Astrocyte of the hippocampus (primary cell): ENCODE results near the gene SPIB.
"Not testable (repeated sequence)": the region's sequence is repeated elsewhere in the genome, so short reads cannot be mapped to it uniquely, and the experiment has no call there.

ENCODE experiments used
- DNase-seq: peaks from one replicate; pipeline ENCODE4 v3.0.0; 2011; ENCODE audit warnings: low read depth, low spot score

Gene SPIB

DNA sequence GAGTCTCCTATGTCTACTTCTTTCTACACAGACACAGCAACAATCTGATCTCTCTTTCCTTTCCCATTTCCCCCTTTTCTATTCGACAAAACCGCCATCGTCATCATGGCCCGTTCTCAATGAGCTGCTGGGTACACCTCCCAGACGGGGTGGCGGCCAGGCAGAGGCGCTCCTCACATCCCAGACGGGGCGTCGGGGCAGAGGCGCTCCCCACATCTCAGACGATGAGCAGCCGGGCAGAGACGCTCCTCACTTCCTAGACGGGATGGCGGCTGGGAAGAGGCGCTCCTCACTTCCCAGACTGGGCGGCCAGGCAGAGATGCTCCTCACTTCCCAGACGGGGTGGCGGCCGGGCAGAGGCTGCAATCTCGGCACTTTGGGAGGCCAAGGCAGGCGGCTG, 27.8 kb upstream of the SPIB start:
- DNase-seq = not testable (repeated sequence)

DNA sequence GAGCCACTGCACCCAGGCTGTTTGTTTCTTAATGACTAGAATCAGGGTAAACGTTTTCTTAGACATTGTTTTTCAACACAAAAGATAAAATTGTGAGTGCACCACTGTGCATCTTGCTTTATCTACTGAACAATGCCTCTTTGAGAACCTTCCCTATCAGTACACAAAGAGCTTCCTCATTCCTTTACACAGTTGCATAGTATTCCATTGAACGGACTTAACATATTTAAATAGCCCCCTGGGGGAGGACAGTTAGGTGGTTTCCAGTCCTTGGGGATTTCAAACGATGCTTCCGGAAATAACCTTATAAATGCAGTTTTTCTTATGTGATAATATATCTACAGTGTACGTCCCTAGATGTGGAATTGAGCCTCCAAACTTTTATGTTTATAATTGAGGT, 26.0 kb upstream of the SPIB start:
- DNase-seq = no peak

DNA sequence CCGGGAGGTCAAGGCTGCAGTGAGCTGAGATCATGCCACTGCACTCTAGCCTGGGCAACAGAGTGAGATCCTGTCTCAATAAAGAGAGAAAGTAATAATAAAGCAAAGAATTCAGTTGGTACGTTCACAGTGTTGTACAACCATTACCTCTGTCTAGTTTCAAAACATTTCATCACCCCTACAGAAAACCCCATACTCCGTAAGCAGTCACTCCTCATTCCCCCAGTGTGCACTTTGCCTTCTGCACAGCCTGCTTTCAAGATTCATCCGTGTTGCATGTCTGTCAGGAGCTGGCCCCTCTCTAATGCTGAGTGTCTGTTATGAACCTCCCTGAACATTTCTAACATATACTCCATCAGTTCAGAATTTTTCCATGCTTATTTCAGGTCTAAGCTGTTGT, 25.1 kb upstream of the SPIB start:
- no peak for DNase-seq

DNA sequence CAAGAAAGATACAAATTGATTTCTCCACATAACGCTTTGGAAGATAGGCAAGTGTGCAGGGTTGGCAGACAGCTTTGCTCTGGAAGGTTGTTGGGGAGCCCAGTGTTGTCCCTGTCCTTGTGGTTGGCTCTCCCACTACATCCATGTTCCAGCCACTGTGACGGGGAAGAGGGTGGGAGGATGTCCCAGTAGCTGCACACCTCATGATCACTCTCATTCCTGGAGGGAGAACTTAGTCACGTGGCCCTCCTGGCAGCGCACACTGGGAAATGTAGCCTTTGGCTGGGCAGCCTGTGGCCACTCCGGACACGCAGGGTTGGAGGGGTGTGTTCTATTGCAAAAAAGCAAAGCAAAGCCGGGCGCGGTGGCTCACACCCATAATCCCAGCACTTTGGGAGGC, 24.7 kb upstream of the SPIB start:
- DNase-seq = no peak

DNA sequence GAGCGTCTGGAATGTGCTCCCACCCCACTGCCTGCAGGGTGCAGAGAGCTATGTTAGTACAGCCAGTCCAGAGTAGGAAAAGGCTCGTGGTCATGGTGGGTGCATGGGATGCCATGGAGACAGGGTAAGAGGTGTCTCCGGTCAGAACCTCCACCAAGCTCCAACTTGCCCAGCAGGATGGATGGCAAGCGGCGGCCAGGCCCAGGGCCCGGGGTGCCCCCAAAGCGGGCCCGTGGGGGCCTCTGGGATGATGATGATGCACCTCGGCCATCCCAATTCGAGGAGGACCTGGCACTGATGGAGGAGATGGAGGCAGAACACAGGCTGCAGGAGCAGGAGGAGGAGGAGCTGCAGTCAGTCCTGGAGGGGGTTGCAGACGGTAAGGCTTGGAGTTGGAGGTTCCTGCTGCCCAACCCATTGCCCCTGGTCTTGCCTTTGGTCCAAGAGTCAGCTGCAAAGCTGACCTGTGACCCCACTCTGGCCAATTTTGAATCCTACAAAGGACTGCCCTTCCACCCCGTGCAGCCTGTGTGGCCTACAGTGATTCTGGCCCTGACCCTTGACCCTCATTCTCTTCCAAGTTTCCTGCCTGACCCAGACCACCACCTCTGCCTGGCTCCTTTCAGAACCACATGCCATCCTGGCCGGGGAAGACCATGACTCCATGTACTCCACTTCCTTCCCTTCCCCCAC, 19.9 kb upstream of the SPIB start:
- no peak for DNase-seq

DNA sequence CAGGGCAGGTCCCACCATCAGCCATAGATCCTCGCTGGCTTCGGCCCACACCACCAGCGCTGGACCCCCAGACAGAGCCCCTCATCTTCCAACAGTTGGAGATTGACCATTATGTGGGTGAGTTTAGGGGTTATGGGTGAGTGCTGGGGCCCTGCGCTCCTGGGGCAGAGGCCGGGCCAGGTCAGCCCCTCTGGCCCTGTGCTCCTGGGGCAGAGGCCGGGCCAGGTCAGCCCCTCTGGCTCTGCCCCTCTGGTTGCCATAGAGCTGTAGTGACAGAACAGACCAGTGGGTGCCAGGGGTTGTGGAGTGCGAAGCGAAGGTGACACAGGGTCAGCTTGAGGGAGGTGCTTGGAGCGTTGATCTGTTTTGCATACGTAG, 19.4 kb upstream of the SPIB start:
- no peak for DNase-seq

DNA sequence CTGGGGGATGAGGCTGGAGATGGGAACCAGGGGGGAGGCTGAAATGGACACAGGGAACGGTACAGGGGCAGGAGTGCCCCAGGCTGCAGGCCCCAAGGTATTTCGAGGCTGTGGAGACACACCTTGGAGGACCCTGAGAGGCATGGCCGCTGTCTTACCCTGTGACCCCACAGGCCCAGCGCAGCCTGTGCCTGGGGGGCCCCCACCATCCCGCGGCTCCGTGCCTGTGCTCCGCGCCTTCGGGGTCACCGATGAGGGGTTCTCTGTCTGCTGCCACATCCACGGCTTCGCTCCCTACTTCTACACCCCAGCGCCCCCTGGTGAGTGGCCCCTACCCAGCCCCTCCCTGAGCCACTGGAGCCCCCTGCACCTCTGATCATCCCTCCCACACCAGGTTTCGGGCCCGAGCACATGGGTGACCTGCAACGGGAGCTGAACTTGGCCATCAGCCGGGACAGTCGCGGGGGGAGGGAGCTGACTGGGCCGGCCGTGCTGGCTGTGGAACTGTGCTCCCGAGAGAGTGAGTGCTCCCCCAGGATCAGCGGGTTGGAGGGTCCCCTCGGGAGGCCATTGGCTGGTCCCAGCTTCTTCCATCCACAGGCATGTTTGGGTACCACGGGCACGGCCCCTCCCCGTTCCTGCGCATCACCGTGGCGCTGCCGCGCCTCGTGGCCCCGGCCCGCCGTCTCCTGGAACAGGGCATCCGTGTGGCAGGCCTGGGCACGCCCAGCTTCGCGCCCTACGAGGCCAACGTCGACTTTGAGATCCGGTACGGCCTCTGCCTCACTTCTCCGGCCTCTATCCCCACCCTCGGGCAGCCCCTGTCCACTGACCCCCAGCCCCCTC, 16.9 kb upstream of the SPIB start:
- DNase-seq = no peak

DNA sequence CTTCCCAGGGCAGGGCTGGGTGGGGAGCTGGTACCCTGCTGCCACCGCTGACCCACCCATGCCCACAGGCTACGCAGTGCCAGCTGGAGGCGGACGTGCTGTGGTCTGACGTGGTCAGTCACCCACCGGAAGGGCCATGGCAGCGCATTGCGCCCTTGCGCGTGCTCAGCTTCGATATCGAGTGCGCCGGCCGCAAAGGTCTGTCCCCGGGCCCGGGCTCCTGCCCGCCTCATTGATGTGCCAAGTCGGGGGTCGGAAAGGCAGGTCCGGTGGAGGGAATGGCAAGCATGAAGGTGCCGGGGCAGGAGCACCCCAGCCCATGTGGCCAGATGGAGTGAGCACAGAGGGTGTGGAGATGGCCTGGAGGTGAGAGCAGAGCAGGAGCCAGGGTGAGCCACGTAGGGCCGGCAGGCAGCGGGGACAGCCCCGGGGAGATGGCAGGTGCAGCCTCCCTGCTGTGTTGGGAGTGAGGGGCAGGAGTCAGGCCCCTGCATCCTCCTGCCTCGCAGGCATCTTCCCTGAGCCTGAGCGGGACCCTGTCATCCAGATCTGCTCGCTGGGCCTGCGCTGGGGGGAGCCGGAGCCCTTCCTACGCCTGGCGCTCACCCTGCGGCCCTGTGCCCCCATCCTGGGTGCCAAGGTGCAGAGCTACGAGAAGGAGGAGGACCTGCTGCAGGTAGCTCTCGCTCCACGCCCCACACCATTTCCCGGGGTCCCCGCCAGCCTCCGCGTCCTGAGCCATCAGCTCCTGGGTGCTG, 16.0 kb upstream of the SPIB start:
- DNase-seq = no peak

DNA sequence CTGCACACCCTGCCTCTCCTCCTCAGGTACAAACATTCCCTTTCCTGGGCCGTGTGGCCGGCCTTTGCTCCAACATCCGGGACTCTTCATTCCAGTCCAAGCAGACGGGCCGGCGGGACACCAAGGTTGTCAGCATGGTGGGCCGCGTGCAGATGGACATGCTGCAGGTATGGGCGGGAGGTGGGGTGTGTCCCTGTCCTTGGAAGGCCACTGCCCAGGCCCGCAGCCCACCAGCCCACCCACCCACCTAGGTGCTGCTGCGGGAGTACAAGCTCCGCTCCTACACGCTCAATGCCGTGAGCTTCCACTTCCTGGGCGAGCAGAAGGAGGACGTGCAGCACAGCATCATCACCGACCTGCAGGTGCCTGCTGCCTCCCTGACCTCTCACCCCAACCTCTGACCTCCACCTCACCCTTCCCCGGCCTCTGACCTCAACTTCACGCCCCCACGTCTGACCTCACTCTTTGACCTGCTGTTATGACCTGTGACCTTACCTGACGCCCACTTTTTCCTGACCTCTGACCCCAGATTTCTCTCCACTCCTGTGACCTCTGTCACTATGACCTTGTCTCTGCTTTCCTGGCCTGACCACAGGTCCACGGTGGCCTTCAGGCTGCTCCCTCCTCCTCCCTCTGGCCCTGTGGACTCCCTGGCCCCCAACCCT, 12.4 kb upstream of the SPIB start:
- no peak for DNase-seq

DNA sequence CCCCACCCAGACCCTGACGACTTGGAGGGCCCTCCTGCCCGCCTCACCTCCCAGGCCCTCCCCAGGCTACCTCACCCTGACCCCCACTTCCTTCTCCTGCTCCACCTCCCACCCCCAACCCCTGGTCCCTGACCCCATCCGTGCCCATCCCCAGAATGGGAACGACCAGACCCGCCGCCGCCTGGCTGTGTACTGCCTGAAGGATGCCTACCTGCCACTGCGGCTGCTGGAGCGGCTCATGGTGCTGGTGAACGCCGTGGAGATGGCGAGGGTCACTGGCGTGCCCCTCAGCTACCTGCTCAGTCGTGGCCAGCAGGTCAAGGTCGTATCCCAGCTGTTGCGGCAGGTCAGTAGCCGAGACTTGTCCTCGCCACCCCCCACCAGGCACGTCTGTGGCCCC, 11.9 kb upstream of the SPIB start:
- no peak for DNase-seq

DNA sequence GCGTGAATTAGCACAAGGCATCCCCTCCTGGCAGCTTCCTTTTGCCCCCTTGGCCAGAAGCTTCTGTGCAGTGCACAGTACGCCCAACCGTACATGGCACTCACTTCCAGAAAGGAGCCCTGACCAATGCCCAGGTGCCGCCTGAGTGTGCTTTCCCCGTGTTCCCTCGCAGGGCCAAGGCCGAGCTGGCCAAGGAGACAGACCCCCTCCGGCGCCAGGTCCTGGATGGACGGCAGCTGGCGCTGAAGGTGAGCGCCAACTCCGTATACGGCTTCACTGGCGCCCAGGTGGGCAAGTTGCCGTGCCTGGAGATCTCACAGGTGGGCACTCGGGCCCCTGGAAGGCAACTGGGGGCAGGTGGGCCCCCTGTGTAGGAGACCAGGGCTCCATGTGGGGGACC, 9.4 kb upstream of the SPIB start:
- no peak for DNase-seq

DNA sequence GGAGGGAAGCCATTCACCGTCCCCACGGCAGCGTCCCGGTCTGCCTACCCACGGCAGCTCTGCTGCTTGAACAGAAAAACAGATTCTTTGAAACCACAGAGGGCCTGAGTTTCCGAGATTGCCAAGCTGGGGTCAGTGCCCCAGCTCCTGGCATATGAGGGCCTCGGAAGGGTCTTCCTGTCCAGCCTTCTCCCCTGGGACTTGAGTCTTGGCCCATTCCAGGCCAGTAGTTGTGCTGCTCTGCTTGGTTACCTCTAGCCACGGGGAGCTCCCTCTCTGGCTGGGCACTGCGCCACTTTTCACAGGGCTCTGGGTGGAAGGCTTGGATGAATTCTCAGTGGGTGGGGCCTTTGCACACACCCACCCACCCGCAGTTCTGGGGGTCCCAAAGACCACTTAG, 8.6 kb upstream of the SPIB start:
- no peak for DNase-seq

DNA sequence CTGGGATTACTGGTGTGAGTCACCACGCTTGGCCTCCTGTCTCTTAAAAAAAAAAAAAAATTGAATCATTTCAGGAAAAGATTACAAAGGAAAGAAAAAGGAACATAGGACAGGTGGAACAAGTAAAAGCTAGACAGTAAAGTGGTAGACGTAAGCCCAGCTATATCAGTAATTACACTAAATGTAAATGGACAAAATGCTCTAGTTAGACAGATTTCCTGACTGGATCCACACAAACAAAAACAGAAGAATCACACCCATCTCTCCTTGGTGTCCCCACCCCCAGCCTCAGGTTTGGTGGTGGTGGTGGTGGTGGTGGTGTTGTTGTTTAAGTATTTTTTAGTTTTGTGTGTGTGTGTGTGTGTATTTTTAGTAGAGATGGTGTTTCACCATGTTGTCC, 6.3 kb upstream of the SPIB start:
- no peak for DNase-seq

DNA sequence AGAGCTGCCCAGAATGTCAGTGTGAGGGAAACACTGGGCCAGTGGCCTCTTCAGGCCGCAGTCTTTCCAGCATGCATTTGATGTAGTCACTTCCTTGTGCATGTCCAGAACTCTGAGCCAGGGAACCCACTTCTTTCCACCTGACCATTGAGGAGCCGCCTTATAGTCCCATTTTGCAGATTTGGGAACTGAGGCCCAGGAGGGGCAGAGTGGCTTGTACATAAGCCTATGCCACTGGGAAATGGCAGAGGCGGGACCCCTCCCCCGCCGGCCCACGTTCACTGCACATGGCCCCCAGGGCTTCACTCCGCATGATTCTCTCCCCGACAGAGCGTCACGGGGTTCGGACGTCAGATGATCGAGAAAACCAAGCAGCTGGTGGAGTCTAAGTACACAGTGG, 5.6 kb upstream of the SPIB start:
- DNase-seq = no peak

DNA sequence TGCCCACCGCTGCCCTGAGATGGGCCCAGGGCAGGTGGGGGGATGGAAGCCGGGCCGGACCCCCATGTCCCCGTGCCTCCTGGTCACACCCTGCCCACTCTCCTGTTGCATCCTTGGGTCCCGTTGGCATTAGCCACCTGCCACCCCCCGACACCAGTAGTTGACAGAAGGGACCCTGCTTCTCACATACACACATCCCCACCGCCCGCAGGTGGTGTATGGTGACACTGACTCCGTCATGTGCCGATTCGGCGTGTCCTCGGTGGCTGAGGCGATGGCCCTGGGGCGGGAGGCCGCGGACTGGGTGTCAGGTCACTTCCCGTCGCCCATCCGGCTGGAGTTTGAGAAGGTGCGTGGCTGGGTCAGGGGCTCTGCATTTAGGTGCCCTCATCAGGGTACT, 5.2 kb upstream of the SPIB start:
- no peak for DNase-seq

DNA sequence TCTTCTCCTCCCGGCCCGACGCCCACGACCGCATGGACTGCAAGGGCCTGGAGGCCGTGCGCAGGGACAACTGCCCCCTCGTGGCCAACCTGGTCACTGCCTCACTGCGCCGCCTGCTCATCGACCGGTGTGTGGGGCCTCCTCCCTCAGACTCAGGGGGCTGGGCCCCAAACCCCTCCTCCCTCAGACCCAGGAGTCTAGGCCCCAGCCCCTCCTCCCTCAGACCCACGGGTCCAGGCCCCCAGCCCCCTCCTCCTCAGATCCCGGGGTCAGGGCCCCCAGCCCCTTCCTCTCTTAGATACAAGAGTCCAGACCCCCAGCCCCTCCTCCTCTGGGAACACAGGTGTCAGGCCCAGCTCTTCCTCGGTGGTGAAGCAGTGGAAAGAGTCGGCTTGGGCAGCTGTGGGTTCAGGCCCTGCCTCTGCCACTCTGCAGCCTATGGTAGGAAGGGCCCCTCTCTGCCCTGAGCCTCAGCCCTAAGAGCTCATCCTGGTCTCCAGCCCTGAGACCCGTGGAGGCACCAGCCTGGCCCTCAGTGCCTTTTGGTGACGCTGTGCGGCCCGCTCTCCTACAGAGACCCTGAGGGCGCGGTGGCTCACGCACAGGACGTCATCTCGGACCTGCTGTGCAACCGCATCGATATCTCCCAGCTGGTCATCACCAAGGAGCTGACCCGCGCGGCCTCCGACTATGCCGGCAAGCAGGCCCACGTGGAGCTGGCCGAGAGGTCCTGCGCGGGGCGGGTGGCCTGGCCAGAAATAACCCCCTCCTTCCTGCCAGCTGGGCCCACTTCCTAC, 3.7 kb upstream of the SPIB start:
- DNase-seq = peak; percentile 82

DNA sequence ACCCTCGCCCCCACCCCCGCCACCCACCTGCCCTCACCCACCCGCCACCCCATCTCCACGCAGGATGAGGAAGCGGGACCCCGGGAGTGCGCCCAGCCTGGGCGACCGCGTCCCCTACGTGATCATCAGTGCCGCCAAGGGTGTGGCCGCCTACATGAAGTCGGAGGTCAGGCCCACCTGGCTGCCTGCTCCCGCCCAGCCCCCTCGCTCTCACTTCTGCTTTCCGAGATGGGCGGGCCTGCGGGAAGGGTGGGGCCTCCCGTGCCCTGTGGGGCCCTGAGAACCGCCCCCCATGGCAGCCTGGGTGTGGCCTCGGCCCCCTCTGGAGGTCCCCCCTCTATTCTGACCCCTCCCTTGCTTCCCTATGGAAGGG, 3.1 kb upstream of the SPIB start:
- DNase-seq = no peak

DNA sequence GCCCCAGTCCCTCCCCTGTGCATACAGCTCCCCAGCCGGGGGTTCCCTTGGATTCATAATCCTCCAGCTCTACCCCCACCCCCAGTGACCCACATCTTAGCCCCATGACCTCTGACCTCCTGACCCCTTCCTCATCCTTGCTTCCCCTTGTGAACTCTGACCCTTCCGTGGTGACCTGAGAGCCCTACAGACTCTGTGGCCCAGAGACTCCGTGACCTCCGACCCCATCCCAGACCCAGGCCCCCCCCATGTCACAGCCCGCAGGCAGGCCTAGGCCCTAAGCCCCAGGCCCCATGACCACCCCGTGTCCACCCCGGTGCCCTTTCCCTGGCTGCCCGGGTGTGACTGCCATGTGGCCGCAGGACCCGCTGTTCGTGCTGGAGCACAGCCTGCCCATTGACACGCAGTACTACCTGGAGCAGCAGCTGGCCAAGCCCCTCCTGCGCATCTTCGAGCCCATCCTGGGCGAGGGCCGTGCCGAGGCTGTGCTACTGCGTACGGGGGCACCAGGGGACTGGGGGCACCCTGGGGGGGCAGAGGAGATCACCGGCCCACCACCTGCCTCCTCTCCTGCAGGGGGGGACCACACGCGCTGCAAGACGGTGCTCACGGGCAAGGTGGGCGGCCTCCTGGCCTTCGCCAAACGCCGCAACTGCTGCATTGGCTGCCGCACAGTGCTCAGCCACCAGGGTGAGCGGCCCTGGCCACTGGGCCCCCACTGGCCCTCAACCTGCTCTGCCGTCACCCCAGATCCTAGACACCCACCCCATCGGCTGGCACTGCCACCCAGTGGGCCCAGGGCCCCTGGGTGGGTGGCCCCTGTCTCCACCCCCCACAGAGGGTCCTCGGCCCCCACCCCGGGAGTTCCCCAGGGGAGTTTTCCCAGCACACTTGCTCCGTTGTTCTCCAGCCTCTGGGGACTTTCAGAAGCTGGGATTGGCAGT, 2.4 kb upstream of the SPIB start:
- no peak for DNase-seq

DNA sequence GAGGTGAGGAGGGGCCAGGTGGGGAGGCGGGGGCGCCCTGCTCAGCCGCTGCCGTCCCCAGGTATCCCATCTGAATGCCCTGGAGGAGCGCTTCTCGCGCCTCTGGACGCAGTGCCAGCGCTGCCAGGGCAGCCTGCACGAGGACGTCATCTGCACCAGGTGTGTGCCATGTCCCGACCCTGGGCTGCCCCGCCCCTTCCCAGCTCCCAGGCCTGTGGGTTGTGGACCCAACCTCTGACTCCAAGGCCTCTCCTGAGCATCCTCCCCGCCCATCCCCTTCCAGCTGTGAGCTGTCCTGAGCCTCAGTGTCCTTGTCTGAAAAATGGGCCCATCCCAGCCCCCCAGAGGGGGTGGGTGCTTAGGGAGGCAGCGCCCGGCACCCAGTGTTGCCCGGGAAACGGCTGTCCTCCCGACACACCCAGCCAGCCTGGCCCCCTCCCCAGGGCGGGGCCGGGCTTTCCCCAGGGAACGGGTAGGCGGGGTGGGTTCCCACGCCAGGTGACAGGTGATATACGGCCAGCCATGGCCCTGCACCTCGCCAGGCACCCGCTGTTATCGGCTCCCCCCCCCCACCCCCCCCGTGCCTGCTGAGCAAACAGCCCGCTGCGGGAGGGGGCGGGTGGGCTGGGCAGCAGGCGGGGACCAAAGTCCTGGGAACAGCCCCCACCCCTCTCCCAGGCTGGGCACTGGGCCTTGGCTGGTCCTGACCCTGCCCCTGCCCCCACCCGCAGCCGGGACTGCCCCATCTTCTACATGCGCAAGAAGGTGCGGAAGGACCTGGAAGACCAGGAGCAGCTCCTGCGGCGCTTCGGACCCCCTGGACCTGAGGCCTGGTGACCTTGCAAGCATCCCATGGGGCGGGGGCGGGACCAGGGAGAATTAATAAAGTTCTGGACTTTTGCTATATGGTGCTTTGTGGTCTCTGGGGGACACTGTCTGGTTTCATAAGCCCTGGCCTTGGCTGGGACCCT, 1.3 kb upstream of the SPIB start:
- no peak for DNase-seq
